ENCODE results near the gene ESPL1. TPM values are rescaled to one million over a fixed set of nuclear protein-coding genes. Genes with fewer than 3 reads are reported as not detected.

The ESPL1 gene
- total RNA-seq, 1 experiment from 2014 or later, result 28.0 TPM

GRCh38 chr12:53334822-53335221, 66.7 kb downstream of the ESPL1 start:
- H3K4me1 ChIP-seq (replicated peaks), result peaks cover 4% of the 10 kb centered on the region; the same call in 1 of the 2 replicates
- no peaks in the 10 kb centered on the region for H3K9me3 ChIP-seq (replicated peaks)
- no peak for DNase-seq (ENCODE audit: low read depth in 1 of 2, low spot score in 2 of 2)
- no peak overlapping the region for H3K4me3 ChIP-seq
- H3K27ac ChIP-seq, result no peak overlapping the region
- H3K36me3 ChIP-seq, result no peaks in the 10 kb centered on the region
- peaks cover 8% of the 10 kb centered on the region for H3K27me3 ChIP-seq (replicated peaks)

GRCh38 chr12:53336181-53336681, 68.1 kb downstream of the ESPL1 start, which contains the start of gene SP7:
SP7 (minus strand) TSS chr12:53336354; CDS start chr12:53335646, 708 bp downstream.
- DNase-seq (ENCODE audit: low read depth in 1 of 2, low spot score in 2 of 2), result no peak
- H3K9me3 ChIP-seq (replicated peaks), result no peaks in the 10 kb centered on the region
- H3K4me3 ChIP-seq, result no peak within 1 kb of the TSS
- no peak within 1 kb of the TSS for H3K27ac ChIP-seq
- no peaks in the 10 kb centered on the region for H3K36me3 ChIP-seq
- peaks cover 4% of the 10 kb centered on the region; the same call in 1 of the 2 replicates for H3K4me1 ChIP-seq (replicated peaks)
- H3K27me3 ChIP-seq (replicated peaks), result peaks cover 8% of the 10 kb centered on the region

GRCh38 chr12:53338017-53338416, 69.9 kb downstream of the ESPL1 start:
- H3K4me1 ChIP-seq (replicated peaks), result peaks cover 4% of the 10 kb centered on the region; the same call in 1 of the 2 replicates
- no peaks in the 10 kb centered on the region for H3K9me3 ChIP-seq (replicated peaks)
- no peaks in the 10 kb centered on the region for H3K36me3 ChIP-seq
- DNase-seq (ENCODE audit: low read depth in 1 of 2, low spot score in 2 of 2), result no peak
- H3K27ac ChIP-seq, result no peak overlapping the region
- peaks cover 8% of the 10 kb centered on the region for H3K27me3 ChIP-seq (replicated peaks)
- H3K4me3 ChIP-seq, result no peak overlapping the region

GRCh38 chr12:53338916-53339315, 70.8 kb downstream of the ESPL1 start:
- Histone ChIP-seq H3K27ac (no peak overlapping the region), H3K36me3 (no peaks in the 10 kb centered on the region), H3K4me1 (replicated peaks) (peaks cover 4% of the 10 kb centered on the region; the same call in 1 of the 2 replicates), H3K4me3 (no peak overlapping the region), H3K27me3 (replicated peaks) (peaks cover 8% of the 10 kb centered on the region), H3K9me3 (replicated peaks) (no peaks in the 10 kb centered on the region)
- no peak for DNase-seq (ENCODE audit: low read depth in 1 of 2, low spot score in 2 of 2)

- no peak for DNase-seq (ENCODE audit: low read depth in 1 of 2, low spot score in 2 of 2)
- no peaks in the 10 kb centered on the region for H3K9me3 ChIP-seq (replicated peaks)
- H3K27ac ChIP-seq, result no peak overlapping the region
- H3K4me1 ChIP-seq (replicated peaks), result peaks cover 6% of the 10 kb centered on the region
- H3K36me3 ChIP-seq, result no peaks in the 10 kb centered on the region
- H3K4me3 ChIP-seq, result no peak overlapping the region
- H3K27me3 ChIP-seq (replicated peaks), result peaks cover 8% of the 10 kb centered on the region
Observed at GRCh38 chr12:53340398-53340797, 72.3 kb downstream of the ESPL1 start.

Other genes starting within 250 kb of the ESPL1 start
- 8.8 and 18.4 TPM in 2 replicates for gene TNS2, start 218.2 kb upstream of the ESPL1 start, total RNA-seq (2014; rRNA removed; shearing (Covaris generic))
- 18.3 and 18.6 TPM in 2 replicates for gene SPRYD3, start 188.9 kb upstream of the ESPL1 start, total RNA-seq (2014; rRNA removed; shearing (Covaris generic))
- gene IGFBP6, start 170.6 kb upstream of the ESPL1 start, total RNA-seq (2014; rRNA removed; shearing (Covaris generic)), result 58.0 and 64.5 TPM in 2 replicates
- not detected in 2 replicates for gene SOAT2, start 164.8 kb upstream of the ESPL1 start, total RNA-seq (2014; rRNA removed; shearing (Covaris generic))
- gene ZNF740, start 87.6 kb upstream of the ESPL1 start, total RNA-seq (2014; rRNA removed; shearing (Covaris generic)), result 2.1 and 6.8 TPM in 2 replicates
- 2.5 and 7.5 TPM in 2 replicates for gene CSAD, start 87.4 kb upstream of the ESPL1 start, total RNA-seq (2014; rRNA removed; shearing (Covaris generic))
- gene ITGB7, start 61.0 kb upstream of the ESPL1 start, total RNA-seq (2014; rRNA removed; shearing (Covaris generic)), result 0.45 TPM in 1 of 2 replicates, not detected in the other
- gene RARG, start 36.1 kb upstream of the ESPL1 start, total RNA-seq (2014; rRNA removed; shearing (Covaris generic)), result 13.5 and 13.6 TPM in 2 replicates
- gene PFDN5, start 27.2 kb downstream of the ESPL1 start, total RNA-seq (2014; rRNA removed; shearing (Covaris generic)), result 450 and 523 TPM in 2 replicates
- 40.6 and 45.1 TPM in 2 replicates for gene MYG1, start 31.4 kb downstream of the ESPL1 start, total RNA-seq (2014; rRNA removed; shearing (Covaris generic))
- 51.8 and 52.0 TPM in 2 replicates for gene AAAS, start 53.3 kb downstream of the ESPL1 start, total RNA-seq (2014; rRNA removed; shearing (Covaris generic))
- not detected in 2 replicates for gene SP7, start 68.1 kb downstream of the ESPL1 start, total RNA-seq (2014; rRNA removed; shearing (Covaris generic))
- gene SP1, start 111.9 kb downstream of the ESPL1 start, total RNA-seq (2014; rRNA removed; shearing (Covaris generic)), result 19.8 and 33.9 TPM in 2 replicates
- gene AMHR2, start 155.6 kb downstream of the ESPL1 start, total RNA-seq (2014; rRNA removed; shearing (Covaris generic)), result not detected in 2 replicates
- gene PRR13, start 173.4 kb downstream of the ESPL1 start, total RNA-seq (2014; rRNA removed; shearing (Covaris generic)), result 44.7 and 80.1 TPM in 2 replicates
- gene PCBP2, start 183.8 kb downstream of the ESPL1 start, total RNA-seq (2014; rRNA removed; shearing (Covaris generic)), result 153 and 157 TPM in 2 replicates
- gene MAP3K12, start 231.2 kb downstream of the ESPL1 start, total RNA-seq (2014; rRNA removed; shearing (Covaris generic)), result 6.7 and 8.6 TPM in 2 replicates
- 38.3 and 39.0 TPM in 2 replicates for gene TARBP2, start 233.0 kb downstream of the ESPL1 start, total RNA-seq (2014; rRNA removed; shearing (Covaris generic))
- not detected in 2 replicates for gene NPFF, start 239.2 kb downstream of the ESPL1 start, total RNA-seq (2014; rRNA removed; shearing (Covaris generic))

Measured in SJSA1 (cell line).